Erythroblast (primary cell): ENCODE data around the gene FAHD2A.

Experiments used
- GATA1 ChIP-seq: IDR thresholded peaks from 2 replicates; pipeline ENCODE4 v1.6.1; 2011; ENCODE audit warnings: low read depth, mild to moderate bottlenecking, control low read depth, low read length, moderate library complexity
- POLR2A ChIP-seq: IDR thresholded peaks from 2 replicates; pipeline ENCODE4 v1.6.1; 2011; ENCODE audit warnings: mild to moderate bottlenecking, low read length

- TF ChIP-seq POLR2A (no peak), GATA1 (no peak)
Observed at GRCh38 chr2:95353613-95354468, 48.7 kb upstream of the FAHD2A start.
